Measurements from ENCODE around the gene CDR2. TPM values are rescaled to one million over a fixed set of nuclear protein-coding genes. Genes with fewer than 3 reads are reported as not detected.

The CDR2 gene
- total and polyA plus RNA-seq, 8 donors: 17.3 to 33.1 (median 25.8) TPM

DNA sequence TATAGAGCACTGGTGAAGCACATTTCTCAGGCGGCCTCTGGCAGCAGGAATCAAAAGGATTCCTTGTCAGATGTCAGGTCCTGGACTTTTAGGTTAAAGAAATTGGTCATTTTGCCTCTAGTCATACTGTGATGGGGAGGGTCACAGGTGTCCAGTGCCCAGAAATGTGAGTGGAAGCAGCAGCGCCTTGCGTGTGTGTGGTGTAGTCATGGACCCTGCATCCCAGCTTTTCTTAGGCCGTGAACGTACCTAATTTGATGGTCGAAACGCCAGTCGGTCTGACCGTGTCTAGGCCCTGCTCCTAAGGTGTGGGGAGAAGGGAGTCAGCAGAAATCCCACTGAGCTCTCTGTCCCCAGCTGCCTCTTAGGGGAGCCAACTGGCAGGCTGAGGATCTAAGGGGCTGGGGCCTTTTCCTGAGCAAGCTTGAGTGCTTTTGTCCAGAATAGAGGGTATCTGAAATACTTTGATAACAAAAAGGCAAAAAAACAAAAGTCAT is 45.2 kb downstream of the CDR2 start:
- Histone ChIP-seq H3K27ac (no peak overlapping the region), H3K4me3 (no peak overlapping the region), H3K4me1 (peaks cover 0 to 9% of the 10 kb centered on the region in 2 donors), H3K9me3 (no peaks in the 10 kb centered on the region), H3K36me3 (peaks cover 0 to 93% of the 10 kb centered on the region in 2 donors), H3K27me3 (no peaks in the 10 kb centered on the region)
- ATAC-seq (no peak), DNase-seq (no peak)
- intact Hi-C loops (cut with DNase I): no loop called here
- TF ChIP-seq, protein P1, sequence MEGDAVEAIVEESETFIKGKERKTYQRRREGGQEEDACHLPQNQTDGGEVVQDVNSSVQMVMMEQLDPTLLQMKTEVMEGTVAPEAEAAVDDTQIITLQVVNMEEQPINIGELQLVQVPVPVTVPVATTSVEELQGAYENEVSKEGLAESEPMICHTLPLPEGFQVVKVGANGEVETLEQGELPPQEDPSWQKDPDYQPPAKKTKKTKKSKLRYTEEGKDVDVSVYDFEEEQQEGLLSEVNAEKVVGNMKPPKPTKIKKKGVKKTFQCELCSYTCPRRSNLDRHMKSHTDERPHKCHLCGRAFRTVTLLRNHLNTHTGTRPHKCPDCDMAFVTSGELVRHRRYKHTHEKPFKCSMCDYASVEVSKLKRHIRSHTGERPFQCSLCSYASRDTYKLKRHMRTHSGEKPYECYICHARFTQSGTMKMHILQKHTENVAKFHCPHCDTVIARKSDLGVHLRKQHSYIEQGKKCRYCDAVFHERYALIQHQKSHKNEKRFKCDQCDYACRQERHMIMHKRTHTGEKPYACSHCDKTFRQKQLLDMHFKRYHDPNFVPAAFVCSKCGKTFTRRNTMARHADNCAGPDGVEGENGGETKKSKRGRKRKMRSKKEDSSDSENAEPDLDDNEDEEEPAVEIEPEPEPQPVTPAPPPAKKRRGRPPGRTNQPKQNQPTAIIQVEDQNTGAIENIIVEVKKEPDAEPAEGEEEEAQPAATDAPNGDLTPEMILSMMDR (IDR thresholded peaks at IDR 0.05): no peak

DNA sequence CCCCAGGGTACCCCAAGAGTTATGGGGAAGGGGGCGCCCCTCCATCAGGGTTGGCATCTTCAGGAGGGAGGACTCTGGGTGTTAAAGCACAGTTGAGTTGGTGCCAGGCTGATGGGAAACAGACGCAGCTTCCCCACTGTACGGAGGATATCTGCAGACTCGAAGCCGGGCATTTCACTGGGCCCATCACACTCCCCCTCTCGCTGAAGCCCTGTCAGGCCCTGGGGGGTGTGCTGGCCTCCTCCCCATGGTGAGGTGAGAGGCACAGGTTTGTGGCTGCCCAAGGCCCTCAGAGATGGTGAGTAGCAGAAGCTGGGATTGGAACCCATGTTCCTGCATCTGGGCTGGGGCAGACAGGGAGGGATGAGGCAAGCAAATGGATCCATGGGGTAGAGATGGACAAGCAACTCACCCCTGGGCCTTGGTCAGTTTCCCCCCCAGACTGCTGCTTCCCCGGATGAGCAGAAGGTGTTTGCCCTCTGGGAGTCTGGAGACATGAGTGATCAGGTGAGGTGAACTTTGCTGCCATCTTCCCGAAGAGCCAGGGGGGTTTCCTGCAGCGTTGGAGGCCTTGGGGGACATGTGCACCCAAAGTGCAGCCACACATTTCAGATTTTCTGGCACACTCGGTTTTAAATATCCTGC is 46.2 kb downstream of the CDR2 start:
- peaks cover 0 to 9% of the 10 kb centered on the region in 2 donors for H3K4me1 ChIP-seq
- H3K36me3 ChIP-seq: peaks cover 0 to 91% of the 10 kb centered on the region in 2 donors
- ATAC-seq: no peak

DNA sequence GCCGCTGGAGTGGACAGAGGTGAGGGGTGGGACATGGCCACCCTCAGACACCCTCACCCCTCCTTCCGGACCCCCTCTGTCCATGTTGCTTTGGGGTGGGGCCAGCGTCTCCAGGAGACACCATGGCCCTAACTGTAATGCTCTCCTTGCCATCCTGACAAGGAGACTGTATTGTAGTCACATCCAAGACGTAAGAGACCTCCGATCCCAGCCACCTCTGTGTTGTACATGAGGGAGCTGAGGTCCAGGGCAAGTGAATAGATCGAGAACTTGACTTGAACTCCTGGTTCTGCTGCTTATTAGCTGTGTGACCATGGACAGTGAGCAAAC is 47.0 kb downstream of the CDR2 start:
- peaks cover 0 to 9% of the 10 kb centered on the region in 2 donors for H3K4me1 ChIP-seq
- ATAC-seq: no peak
- DNase-seq: no peak
- TF ChIP-seq, protein P1 (IDR thresholded peaks at IDR 0.05): no peak
- no peak overlapping the region for H3K4me3 ChIP-seq
- no peaks in the 10 kb centered on the region for H3K27me3 ChIP-seq
- H3K27ac ChIP-seq: no peak overlapping the region
- no peaks in the 10 kb centered on the region for H3K9me3 ChIP-seq
- intact Hi-C loops (cut with DNase I): no loop called here
- peaks cover 0 to 90% of the 10 kb centered on the region in 2 donors for H3K36me3 ChIP-seq

More for the DNA sequence above, 46.2 kb downstream of the CDR2 start:
- TF ChIP-seq, protein P1 (IDR thresholded peaks at IDR 0.05): no peak
- Histone ChIP-seq H3K9me3 (no peaks in the 10 kb centered on the region), H3K4me3 (no peak overlapping the region), H3K27ac (no peak overlapping the region), H3K27me3 (no peaks in the 10 kb centered on the region)
- DNase-seq: no peak
- intact Hi-C loops (cut with DNase I): no loop called here

DNA sequence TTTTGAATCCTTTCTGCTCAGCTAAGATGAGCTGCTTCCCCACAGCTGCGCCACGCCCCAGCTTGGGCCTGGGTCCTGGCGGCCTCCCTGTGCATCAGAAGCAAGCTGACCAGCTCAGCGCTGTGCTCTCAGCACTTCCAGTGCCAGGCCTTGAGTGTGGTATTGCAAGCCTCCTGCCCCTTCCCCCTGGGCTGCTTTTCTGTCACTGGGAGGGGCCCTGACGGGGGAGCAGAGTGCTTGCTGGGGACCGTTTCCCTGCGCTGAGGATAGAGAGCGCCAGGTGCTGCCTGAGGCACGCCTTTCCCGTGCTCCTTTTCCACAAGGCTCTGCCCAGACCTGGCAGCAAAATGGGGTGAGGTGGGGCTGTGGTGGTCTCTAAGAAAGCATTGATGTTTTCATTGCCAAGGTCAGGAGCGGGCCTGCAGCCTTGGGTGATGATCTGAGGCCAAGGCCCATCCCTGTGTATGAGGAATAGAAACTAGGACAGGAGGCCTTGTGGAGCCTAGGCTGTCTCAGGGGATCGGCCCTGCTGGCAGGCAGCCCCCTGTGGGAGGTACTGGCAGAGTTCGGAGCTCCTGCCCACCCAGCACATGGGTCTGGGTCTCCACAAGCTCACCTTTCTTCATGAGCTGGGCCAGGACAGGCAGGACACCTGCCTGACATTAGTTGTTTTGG is 47.5 kb downstream of the CDR2 start:
- Histone ChIP-seq H3K4me3 (no peak overlapping the region), H3K9me3 (no peaks in the 10 kb centered on the region), H3K27me3 (no peaks in the 10 kb centered on the region), H3K36me3 (peaks cover 0 to 90% of the 10 kb centered on the region in 2 donors), H3K27ac (no peak overlapping the region), H3K4me1 (peaks cover 0 to 9% of the 10 kb centered on the region in 2 donors)
- TF ChIP-seq, protein P1 (IDR thresholded peaks at IDR 0.05): no peak
- no peak for DNase-seq
- ATAC-seq: no peak
- intact Hi-C loops (cut with DNase I): no loop called here

DNA sequence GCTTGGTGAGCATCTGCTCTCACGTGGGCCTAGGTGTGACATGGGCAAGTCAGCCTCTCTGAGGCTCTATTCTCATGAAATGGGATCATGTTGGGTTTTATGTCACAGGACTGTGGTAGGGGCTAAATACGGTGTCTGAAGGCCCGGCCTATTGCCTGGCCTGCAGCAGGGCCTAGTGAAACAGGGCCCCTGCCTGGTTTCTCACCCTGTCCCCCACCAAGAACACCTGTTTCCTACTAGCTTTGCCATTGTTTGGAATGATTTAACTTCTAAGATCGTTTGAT is 48.1 kb downstream of the CDR2 start:
- Histone ChIP-seq H3K36me3 (peaks cover 0 to 90% of the 10 kb centered on the region in 2 donors), H3K27ac (no peak overlapping the region), H3K4me1 (peaks cover 0 to 12% of the 10 kb centered on the region in 2 donors), H3K27me3 (no peaks in the 10 kb centered on the region), H3K9me3 (no peaks in the 10 kb centered on the region), H3K4me3 (no peak overlapping the region)
- TF ChIP-seq, protein P1 (IDR thresholded peaks at IDR 0.05): no peak
- intact Hi-C loops (cut with DNase I): no loop called here
- DNase-seq (no peak), ATAC-seq (no peak)

Measured in left lung (tissue), 10 donors.